Sigmoid colon (tissue), 4 donors: ENCODE data around the gene ZMYND10.

Experiments
- POLR2AphosphoS5 ChIP-seq, 4 donors: sonication (generic); formaldehyde crosslinking; IDR thresholded peaks; one replicate each; pipeline ENCODE4 v1.6.1; 2017; ENCODE audit warnings: antibody characterized with exemption in 4 of 4
- TF ChIP-seq, protein P1 (sequence below), 4 experiments: fragments of 450-650 bp in 3 of 4; fragments of 200-600 bp in 1 of 4; IDR thresholded peaks; one replicate each; pipeline ENCODE4 v1.5.1; 2016 to 2019; ENCODE audit warnings: antibody characterized with exemption in 4 of 4, mild to moderate bottlenecking in 3 of 4, moderate library complexity in 2 of 4

DNA sequence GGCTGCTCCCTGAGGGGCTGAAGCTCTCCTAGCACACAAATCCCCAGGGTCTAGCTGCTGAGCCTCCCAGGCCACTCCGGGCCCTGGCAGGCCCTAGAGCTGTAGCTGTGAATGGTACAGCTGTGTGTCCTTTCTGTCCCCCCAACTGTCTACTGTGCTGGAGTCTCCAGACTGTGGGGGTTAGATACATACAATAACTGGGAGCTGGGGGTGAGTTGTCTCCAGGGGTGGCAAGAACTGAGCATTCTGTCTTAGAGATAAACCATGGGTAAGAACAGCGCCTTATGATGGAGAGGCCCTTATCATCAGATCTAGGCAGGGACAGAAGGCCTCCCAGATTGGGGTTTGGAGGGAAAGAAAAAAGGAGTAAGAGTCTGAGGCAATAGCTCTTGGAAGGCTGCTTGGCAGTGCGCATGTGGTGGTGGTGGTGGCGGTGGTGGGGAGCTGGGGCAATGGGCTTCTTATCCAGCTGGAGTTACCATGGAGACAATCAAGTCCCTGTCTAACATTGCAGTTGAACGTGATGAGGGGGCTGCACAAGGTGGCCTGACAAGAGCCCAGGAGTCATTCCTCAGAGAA, 8.7 kb upstream of the ZMYND10 start:
- TF ChIP-seq, protein P1, sequence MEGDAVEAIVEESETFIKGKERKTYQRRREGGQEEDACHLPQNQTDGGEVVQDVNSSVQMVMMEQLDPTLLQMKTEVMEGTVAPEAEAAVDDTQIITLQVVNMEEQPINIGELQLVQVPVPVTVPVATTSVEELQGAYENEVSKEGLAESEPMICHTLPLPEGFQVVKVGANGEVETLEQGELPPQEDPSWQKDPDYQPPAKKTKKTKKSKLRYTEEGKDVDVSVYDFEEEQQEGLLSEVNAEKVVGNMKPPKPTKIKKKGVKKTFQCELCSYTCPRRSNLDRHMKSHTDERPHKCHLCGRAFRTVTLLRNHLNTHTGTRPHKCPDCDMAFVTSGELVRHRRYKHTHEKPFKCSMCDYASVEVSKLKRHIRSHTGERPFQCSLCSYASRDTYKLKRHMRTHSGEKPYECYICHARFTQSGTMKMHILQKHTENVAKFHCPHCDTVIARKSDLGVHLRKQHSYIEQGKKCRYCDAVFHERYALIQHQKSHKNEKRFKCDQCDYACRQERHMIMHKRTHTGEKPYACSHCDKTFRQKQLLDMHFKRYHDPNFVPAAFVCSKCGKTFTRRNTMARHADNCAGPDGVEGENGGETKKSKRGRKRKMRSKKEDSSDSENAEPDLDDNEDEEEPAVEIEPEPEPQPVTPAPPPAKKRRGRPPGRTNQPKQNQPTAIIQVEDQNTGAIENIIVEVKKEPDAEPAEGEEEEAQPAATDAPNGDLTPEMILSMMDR (IDR thresholded peaks at IDR 0.05), result no peak
- TF ChIP-seq POLR2AphosphoS5 (IDR thresholded peaks at IDR 0.05), result no peak
